HepG2 (cell line): ENCODE data around the gene CAMK2A. TPM values are rescaled to one million over a fixed set of nuclear protein-coding genes. Genes with fewer than 3 reads are reported as not detected.

Experiments
- ARID2 ChIP-seq: sonication (generic); formaldehyde crosslinking; IDR thresholded peaks from 2 replicates; pipeline ENCODE4 v1.8.1; 2022; ENCODE audit warnings: mild to moderate bottlenecking, missing genetic modification reagents, borderline replicate concordance
- ASH2L ChIP-seq: fragments of 300-600, 200-600 bp; sonication (generic); IDR thresholded peaks from 2 replicates; pipeline ENCODE4 v1.7.0; 2017; ENCODE audit warnings: low read depth, mild to moderate bottlenecking, moderate library complexity, mixed read lengths, low read length; ENCODE audit not compliant: insufficient read length
- HOXA5 ChIP-seq: sonication (generic); formaldehyde crosslinking; IDR thresholded peaks from 2 replicates; pipeline ENCODE4 v1.4.0; 2020; ENCODE audit warnings: missing genetic modification reagents
- NFKB2 ChIP-seq: sonication (generic); formaldehyde crosslinking; IDR thresholded peaks from 2 replicates; pipeline ENCODE4 v1.4.0; 2020; ENCODE audit warnings: missing genetic modification reagents, borderline replicate concordance
- NFRKB ChIP-seq: fragments of 450-650 bp; IDR thresholded peaks from 2 replicates; pipeline ENCODE4 v1.6.1; 2017
- ZBTB7B ChIP-seq: sonication (generic); formaldehyde crosslinking; IDR thresholded peaks from 2 replicates; pipeline ENCODE4 v1.4.0; 2020; ENCODE audit warnings: missing genetic modification reagents
- ZNF136 ChIP-seq: sonication (generic); formaldehyde crosslinking; IDR thresholded peaks from 2 replicates; pipeline ENCODE4 v1.8.1; 2022; ENCODE audit warnings: low read depth, mild to moderate bottlenecking, moderate library complexity, missing genetic modification reagents
- ZNF34 ChIP-seq: sonication (generic); formaldehyde crosslinking; IDR thresholded peaks from 2 replicates; pipeline ENCODE4 v1.4.0; 2020; ENCODE audit warnings: mild to moderate bottlenecking, missing genetic modification reagents, borderline replicate concordance
- ZNF501 ChIP-seq: sonication (generic); formaldehyde crosslinking; IDR thresholded peaks from 2 replicates; pipeline ENCODE4 v1.5.1; 2020; ENCODE audit warnings: mild to moderate bottlenecking, moderate library complexity, missing genetic modification reagents
- ZNF737 ChIP-seq: sonication (generic); formaldehyde crosslinking; IDR thresholded peaks from 2 replicates; pipeline ENCODE4 v1.5.0; 2020; ENCODE audit warnings: missing genetic modification reagents, mild to moderate bottlenecking, borderline replicate concordance
- ZSCAN9 ChIP-seq: IDR thresholded peaks from 2 replicates; pipeline ENCODE4 v1.6.1; 2016; ENCODE audit warnings: borderline replicate concordance
- polyA plus RNA-seq, 8 experiments: library from polyadenylated mRNA; depleted of rRNA in 3 of 8; stranded (reverse) in 7 of 8; unstranded in 1 of 8; fragments of >200 nt; fragmentation: Illumina TruSeq in 4 of 8; extraction: Trizol in 4 of 8; gene quantifications; 2 replicates each; pipeline versions ENCODE4 v1.2.1 to v1.2.3, GENCODE V29; 2011 to 2016; ENCODE audit warnings: low read depth in 4 of 8, missing spikeins in 1 of 8, mixed read lengths in 1 of 8; ENCODE audit not compliant: insufficient read depth in 1 of 8
- total RNA-seq, 5 experiments: library from RNA; depleted of rRNA; stranded (reverse); fragments of >200 nt; fragmentation: Illumina TruSeq; extraction: Trizol; gene quantifications; 2 replicates each; pipeline ENCODE4 v1.2.3, GENCODE V29; 2016; ENCODE audit warnings: low read depth in 1 of 5
- TF ChIP-seq, protein P1 (sequence below): IDR thresholded peaks from 2 replicates; pipeline ENCODE4 v1.6.1; 2016; ENCODE audit warnings: missing compliant biosample characterization, missing genetic modification reagents, borderline replicate concordance
- TF ChIP-seq, protein P2 (sequence below): sonication (generic); formaldehyde crosslinking; IDR thresholded peaks from 2 replicates; pipeline ENCODE4 v1.8.0; 2022; ENCODE audit warnings: missing genetic modification reagents, mild to moderate bottlenecking, moderate library complexity, borderline replicate concordance
- TF ChIP-seq, protein P3 (sequence below): sonication (generic); formaldehyde crosslinking; IDR thresholded peaks from 2 replicates; pipeline ENCODE4 v1.8.1; 2022; ENCODE audit warnings: low read depth, mild to moderate bottlenecking, missing genetic modification reagents
- TF ChIP-seq, protein P4 (sequence below): sonication (generic); formaldehyde crosslinking; conservative IDR thresholded peaks from 2 replicates; pipeline ENCODE4 v1.4.0; 2020; ENCODE audit warnings: missing genetic modification reagents
- TF ChIP-seq, protein P5 (sequence below): sonication (generic); formaldehyde crosslinking; IDR thresholded peaks from 2 replicates; pipeline ENCODE4 v1.5.1; 2020; ENCODE audit warnings: missing genetic modification reagents, mild to moderate bottlenecking, borderline replicate concordance
- TF ChIP-seq, protein P6 (sequence below): sonication (generic); formaldehyde crosslinking; IDR thresholded peaks from 2 replicates; pipeline ENCODE4 v1.8.0; 2022; ENCODE audit warnings: mild to moderate bottlenecking, missing genetic modification reagents, moderate library complexity

The CAMK2A gene
- total and polyA plus RNA-seq, 2 of the 13 experiments (the other 11 are each of a cell fraction or from before 2014, with no cell fraction given) = 0.11 TPM; not detected in 1

DNA sequence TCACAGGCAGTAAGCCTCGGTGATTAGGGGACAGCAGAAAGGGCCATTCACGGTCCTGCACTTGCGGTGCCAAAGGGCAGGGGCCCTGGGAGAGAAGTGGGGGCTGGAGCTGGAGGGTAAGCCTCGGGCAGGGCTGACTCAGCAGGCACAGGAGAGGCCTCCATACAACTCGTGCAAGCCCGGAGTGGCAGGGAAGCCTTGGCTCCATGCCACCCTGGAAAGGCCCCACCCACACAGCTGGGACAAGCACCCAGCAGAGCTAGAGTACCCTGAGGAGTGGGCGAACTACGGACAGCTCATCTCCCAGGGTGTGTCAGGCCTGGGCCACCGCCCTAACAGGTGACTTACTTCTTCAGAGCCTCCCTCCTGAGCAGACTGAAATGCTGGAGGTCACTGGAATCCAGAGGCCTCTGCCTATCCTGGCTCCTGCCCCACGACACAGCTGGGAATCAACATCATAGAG is 5.6 kb upstream of the CAMK2A start (continued):
- TF ChIP-seq, protein P1, sequence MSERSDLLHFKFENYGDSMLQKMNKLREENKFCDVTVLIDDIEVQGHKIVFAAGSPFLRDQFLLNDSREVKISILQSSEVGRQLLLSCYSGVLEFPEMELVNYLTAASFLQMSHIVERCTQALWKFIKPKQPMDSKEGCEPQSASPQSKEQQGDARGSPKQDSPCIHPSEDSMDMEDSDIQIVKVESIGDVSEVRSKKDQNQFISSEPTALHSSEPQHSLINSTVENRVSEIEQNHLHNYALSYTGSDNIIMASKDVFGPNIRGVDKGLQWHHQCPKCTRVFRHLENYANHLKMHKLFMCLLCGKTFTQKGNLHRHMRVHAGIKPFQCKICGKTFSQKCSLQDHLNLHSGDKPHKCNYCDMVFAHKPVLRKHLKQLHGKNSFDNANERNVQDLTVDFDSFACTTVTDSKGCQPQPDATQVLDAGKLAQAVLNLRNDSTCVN (CRISPR knock-in tag) = no peak
- TF ChIP-seq, protein P2, sequence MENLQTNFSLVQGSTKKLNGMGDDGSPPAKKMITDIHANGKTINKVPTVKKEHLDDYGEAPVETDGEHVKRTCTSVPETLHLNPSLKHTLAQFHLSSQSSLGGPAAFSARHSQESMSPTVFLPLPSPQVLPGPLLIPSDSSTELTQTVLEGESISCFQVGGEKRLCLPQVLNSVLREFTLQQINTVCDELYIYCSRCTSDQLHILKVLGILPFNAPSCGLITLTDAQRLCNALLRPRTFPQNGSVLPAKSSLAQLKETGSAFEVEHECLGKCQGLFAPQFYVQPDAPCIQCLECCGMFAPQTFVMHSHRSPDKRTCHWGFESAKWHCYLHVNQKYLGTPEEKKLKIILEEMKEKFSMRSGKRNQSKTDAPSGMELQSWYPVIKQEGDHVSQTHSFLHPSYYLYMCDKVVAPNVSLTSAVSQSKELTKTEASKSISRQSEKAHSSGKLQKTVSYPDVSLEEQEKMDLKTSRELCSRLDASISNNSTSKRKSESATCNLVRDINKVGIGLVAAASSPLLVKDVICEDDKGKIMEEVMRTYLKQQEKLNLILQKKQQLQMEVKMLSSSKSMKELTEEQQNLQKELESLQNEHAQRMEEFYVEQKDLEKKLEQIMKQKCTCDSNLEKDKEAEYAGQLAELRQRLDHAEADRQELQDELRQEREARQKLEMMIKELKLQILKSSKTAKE (CRISPR knock-in tag) = no peak
- TF ChIP-seq ZSCAN9 (no peak), HOXA5 (CRISPR knock-in tag) (no peak), ZNF136 (no peak), ZNF34 (CRISPR knock-in tag) (no peak), ASH2L (no peak), NFRKB (no peak), ZBTB7B (CRISPR knock-in tag) (no peak), NFKB2 (CRISPR knock-in tag) (no peak), ZNF737 (CRISPR knock-in tag) (no peak), ZNF501 (CRISPR knock-in tag) (no peak), ARID2 (0 out of 2 replicates have a peak, but pooled peaks have one; percentile 69)
- TF ChIP-seq, protein P3, sequence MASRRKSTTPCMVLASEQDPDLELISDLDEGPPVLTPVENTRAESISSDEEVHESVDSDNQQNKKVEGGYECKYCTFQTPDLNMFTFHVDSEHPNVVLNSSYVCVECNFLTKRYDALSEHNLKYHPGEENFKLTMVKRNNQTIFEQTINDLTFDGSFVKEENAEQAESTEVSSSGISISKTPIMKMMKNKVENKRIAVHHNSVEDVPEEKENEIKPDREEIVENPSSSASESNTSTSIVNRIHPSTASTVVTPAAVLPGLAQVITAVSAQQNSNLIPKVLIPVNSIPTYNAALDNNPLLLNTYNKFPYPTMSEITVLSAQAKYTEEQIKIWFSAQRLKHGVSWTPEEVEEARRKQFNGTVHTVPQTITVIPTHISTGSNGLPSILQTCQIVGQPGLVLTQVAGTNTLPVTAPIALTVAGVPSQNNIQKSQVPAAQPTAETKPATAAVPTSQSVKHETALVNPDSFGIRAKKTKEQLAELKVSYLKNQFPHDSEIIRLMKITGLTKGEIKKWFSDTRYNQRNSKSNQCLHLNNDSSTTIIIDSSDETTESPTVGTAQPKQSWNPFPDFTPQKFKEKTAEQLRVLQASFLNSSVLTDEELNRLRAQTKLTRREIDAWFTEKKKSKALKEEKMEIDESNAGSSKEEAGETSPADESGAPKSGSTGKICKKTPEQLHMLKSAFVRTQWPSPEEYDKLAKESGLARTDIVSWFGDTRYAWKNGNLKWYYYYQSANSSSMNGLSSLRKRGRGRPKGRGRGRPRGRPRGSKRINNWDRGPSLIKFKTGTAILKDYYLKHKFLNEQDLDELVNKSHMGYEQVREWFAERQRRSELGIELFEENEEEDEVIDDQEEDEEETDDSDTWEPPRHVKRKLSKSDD = no peak
- TF ChIP-seq, protein P4, sequence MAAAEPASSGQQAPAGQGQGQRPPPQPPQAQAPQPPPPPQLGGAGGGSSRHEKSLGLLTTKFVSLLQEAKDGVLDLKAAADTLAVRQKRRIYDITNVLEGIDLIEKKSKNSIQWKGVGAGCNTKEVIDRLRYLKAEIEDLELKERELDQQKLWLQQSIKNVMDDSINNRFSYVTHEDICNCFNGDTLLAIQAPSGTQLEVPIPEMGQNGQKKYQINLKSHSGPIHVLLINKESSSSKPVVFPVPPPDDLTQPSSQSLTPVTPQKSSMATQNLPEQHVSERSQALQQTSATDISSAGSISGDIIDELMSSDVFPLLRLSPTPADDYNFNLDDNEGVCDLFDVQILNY (CRISPR knock-in tag) = no peak
- TF ChIP-seq, protein P5, sequence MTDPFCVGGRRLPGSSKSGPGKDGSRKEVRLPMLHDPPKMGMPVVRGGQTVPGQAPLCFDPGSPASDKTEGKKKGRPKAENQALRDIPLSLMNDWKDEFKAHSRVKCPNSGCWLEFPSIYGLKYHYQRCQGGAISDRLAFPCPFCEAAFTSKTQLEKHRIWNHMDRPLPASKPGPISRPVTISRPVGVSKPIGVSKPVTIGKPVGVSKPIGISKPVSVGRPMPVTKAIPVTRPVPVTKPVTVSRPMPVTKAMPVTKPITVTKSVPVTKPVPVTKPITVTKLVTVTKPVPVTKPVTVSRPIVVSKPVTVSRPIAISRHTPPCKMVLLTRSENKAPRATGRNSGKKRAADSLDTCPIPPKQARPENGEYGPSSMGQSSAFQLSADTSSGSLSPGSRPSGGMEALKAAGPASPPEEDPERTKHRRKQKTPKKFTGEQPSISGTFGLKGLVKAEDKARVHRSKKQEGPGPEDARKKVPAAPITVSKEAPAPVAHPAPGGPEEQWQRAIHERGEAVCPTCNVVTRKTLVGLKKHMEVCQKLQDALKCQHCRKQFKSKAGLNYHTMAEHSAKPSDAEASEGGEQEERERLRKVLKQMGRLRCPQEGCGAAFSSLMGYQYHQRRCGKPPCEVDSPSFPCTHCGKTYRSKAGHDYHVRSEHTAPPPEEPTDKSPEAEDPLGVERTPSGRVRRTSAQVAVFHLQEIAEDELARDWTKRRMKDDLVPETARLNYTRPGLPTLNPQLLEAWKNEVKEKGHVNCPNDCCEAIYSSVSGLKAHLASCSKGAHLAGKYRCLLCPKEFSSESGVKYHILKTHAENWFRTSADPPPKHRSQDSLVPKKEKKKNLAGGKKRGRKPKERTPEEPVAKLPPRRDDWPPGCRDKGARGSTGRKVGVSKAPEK (CRISPR knock-in tag) = no peak
- TF ChIP-seq, protein P6, sequence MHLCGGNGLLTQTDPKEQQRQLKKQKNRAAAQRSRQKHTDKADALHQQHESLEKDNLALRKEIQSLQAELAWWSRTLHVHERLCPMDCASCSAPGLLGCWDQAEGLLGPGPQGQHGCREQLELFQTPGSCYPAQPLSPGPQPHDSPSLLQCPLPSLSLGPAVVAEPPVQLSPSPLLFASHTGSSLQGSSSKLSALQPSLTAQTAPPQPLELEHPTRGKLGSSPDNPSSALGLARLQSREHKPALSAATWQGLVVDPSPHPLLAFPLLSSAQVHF (CRISPR knock-in tag) = no peak
